ENCODE results near the gene SASH1.

DNA sequence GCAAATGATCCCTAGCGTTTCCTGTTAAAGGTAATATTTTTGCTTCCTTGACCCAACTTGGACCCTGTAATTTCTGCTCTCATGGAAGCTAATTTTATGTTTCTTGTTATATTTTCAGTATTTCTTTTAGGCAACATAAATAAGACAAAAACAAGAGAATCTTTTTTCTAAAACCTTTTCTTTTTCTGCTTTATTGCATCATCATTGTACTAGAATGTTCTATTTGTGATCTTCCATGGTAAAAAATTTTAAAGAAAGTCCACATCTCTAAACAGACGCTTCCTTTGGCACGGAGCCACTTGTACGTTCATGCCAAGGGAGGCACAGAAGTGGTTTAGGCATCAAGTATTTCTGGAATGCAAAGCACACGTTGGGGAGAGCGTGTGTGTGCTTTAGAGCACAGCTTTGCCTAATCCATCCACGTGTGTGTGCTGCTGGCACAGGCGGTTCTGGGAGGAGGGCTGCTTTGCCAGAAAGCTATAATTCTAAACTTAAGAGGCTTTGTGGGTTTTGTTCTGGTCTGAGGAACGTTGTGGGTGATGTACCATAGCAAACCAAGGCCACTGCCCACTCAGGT is 98.3 kb downstream of the SASH1 start:
- TF ChIP-seq POLR2A (IDR thresholded peaks at IDR 0.05): no peak
- TF ChIP-seq CTCF (IDR thresholded peaks at IDR 0.05): no peak

All from esophagus squamous epithelium (tissue), 4 donors.